Right kidney (tissue), 9 donors: ENCODE data around the gene ABT1.
"Not testable (repeated sequence)": the region's sequence is repeated elsewhere in the genome, so short reads cannot be mapped to it uniquely, and the experiment has no call there.

Source experiments
- DNase-seq: peaks from one replicate; pipeline ENCODE4 v3.0.0-alpha.2; 2016
- long read RNA-seq, 8 donors: transcript quantifications; one replicate each; lab custom pipeline, GENCODE V29; 2026

ABT1 gene
- long read RNA-seq, donor 1, transcript ABT1-201 (3 exons, 2,949 nt): major isoform, 28 of 28 reads
- long read RNA-seq, donor 1, partial matches to known transcripts: 0 of 28 reads
- long read RNA-seq, donor 1, other reads (novel, unspliced or antisense): 0 of 28 reads
- long read RNA-seq, donor 2, transcript ABT1-201 (3 exons, 2,949 nt): major isoform, 16 of 16 reads
- long read RNA-seq, donor 2, partial matches to known transcripts: 0 of 16 reads
- long read RNA-seq, donor 2, other reads (novel, unspliced or antisense): 0 of 16 reads
- long read RNA-seq, donor 3, transcript ABT1-201 (3 exons, 2,949 nt): major isoform, 12 of 12 reads
- long read RNA-seq, donor 3, partial matches to known transcripts: 0 of 12 reads
- long read RNA-seq, donor 3, other reads (novel, unspliced or antisense): 0 of 12 reads
- long read RNA-seq, donor 4, transcript ABT1-201 (3 exons, 2,949 nt): major isoform, 19 of 19 reads
- long read RNA-seq, donor 4, partial matches to known transcripts: 0 of 19 reads
- long read RNA-seq, donor 4, other reads (novel, unspliced or antisense): 0 of 19 reads
- long read RNA-seq, donor 5, transcript ABT1-201 (3 exons, 2,949 nt): major isoform, 23 of 28 reads
- long read RNA-seq, donor 5, partial matches to known transcripts: 5 of 28 reads
- long read RNA-seq, donor 5, other reads (novel, unspliced or antisense): 0 of 28 reads
- long read RNA-seq, donor 6, transcript ABT1-201 (3 exons, 2,949 nt): major isoform, 20 of 27 reads
- long read RNA-seq, donor 6, partial matches to known transcripts: 7 of 27 reads
- long read RNA-seq, donor 6, other reads (novel, unspliced or antisense): 0 of 27 reads
- long read RNA-seq, donor 7, transcript ABT1-201 (3 exons, 2,949 nt): major isoform, 31 of 37 reads
- long read RNA-seq, donor 7, partial matches to known transcripts: 6 of 37 reads
- long read RNA-seq, donor 7, other reads (novel, unspliced or antisense): 0 of 37 reads
- long read RNA-seq, donor 8, transcript ABT1-201 (3 exons, 2,949 nt): major isoform, 19 of 19 reads
- long read RNA-seq, donor 8, partial matches to known transcripts: 0 of 19 reads
- long read RNA-seq, donor 8, other reads (novel, unspliced or antisense): 0 of 19 reads

DNA sequence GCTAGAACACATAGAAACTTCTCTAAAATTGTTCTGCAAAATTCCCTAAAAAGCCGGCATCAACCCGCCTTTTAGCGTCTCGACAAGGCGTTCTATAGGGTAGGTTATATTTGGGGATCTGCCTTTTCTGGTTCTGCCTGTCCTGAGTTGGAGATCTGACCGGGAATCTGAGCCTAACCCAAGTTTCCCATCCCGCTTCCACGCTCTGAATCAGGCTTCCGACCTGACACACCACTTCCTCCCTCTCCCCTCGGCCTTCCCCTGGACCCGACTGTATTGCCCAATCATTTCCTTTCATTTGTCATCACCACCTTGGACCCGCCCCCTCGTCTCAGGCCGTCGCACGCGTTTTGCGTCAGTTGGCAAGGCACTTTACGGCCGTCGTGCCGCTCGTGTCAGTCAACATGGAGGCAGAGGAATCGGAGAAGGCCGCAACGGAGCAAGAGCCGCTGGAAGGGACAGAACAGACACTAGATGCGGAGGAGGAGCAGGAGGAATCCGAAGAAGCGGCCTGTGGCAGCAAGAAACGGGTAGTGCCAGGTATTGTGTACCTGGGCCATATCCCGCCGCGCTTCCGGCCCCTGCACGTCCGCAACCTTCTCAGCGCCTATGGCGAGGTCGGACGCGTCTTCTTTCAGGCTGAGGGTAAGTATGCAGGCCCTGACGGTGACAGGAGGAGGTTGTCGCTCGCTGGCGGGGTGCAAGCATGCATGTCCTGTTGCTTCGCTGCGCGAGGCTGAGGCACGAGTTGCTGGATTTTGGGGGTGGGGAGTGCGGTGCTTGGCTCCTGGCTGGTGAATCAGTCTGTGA is at the start of gene ABT1:
Gene ABT1 (plus strand): TSS at position 375 of the 810 bp plus-strand sequence. CDS start 30 bp downstream, at position 405.
- peak; percentile 95 for DNase-seq

- not testable (repeated sequence) for DNase-seq
Measured at GRCh38 chr6:26547363-26547762, 49.4 kb upstream of the ABT1 start.

- DNase-seq: peak; percentile 87
Measured at GRCh38 chr6:26550250-26550993, 46.3 kb upstream of the ABT1 start.

- no peak for DNase-seq
Measured at GRCh38 chr6:26552205-26552604, 44.5 kb upstream of the ABT1 start.

- peak; percentile 36 for DNase-seq
Measured at GRCh38 chr6:26552640-26553188, 44.0 kb upstream of the ABT1 start.

DNA sequence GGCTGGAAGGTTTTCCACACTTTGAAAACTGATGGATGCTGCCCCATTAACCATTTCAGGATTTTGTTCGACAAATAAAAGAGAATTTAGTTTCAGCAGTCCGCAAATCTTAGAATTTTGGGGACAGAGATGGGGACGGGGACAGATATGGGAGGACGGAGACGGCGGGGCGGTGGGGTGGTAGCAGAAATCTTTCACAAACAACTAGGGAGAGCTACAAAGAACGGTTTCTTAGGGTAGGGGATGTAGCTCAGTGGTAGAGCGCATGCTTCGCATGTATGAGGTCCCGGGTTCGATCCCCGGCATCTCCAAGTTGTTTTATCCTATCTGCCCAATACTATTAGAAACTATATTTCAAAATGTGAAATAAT is 43.5 kb upstream of the ABT1 start:
- DNase-seq: peak; percentile 74

- DNase-seq: peak; percentile 80
Measured at GRCh38 chr6:26553635-26554446, 42.9 kb upstream of the ABT1 start.

GRCh38 chr6:26554447-26554696 is 42.4 kb upstream of the ABT1 start:
- no peak for DNase-seq

- no peak for DNase-seq
Measured at GRCh38 chr6:26554697-26555504, 41.9 kb upstream of the ABT1 start.

- no peak for DNase-seq
Measured at GRCh38 chr6:26555505-26556262, 41.1 kb upstream of the ABT1 start.

GRCh38 chr6:26556263-26557070 is 40.3 kb upstream of the ABT1 start:
- no peak for DNase-seq

GRCh38 chr6:26561533-26562466 is 35.0 kb upstream of the ABT1 start:
- DNase-seq: no peak

DNA sequence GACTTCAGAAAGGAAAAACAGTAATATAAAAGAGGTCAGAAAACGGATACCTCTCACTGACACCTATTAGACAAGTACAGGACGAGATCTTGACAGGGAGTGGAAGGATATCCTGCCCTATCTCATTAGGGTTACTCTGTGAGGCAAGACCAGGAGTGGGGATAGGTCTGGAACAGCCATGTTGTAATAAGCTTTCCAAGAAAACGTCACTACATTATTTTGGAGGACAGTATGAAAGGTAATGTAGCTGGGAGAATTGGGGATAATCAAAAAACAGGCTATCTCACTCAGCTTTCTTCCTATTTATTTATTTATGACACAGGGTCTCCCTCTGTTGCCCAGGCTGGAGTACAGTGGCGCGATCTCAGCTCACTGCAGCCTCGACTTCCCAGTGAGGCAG is 33.3 kb upstream of the ABT1 start:
- DNase-seq: no peak

- DNase-seq: peak; percentile 82
Measured at GRCh38 chr6:26568601-26569432, 27.9 kb upstream of the ABT1 start.

- no peak for DNase-seq
Measured at GRCh38 chr6:26569433-26569764, 27.4 kb upstream of the ABT1 start.
